Urinary bladder (tissue), 4 donors: ENCODE data around the gene TBCK. TPM values are rescaled to one million over a fixed set of nuclear protein-coding genes. Genes with fewer than 3 reads are reported as not detected.
A peak's percentile ranks its signal among the peaks of the same experiment; 100 is the strongest.
"Not testable (repeated sequence)": the region's sequence is repeated elsewhere in the genome, so short reads cannot be mapped to it uniquely, and the experiment has no call there.

ENCODE experiments used
- DNase-seq: peaks from one replicate; pipeline ENCODE4 v3.0.0-alpha.2; 2015; ENCODE audit errors: extremely low spot score
- H3K27ac ChIP-seq: one replicate; pipeline ENCODE4 v1.5.1; 2013; ENCODE audit warnings: low read depth, mild to moderate bottlenecking, moderate library complexity
- H3K36me3 ChIP-seq: one replicate; pipeline ENCODE4 v1.6.1; 2013; ENCODE audit warnings: mild to moderate bottlenecking, moderate library complexity; ENCODE audit not compliant: insufficient read depth
- H3K4me1 ChIP-seq: one replicate; pipeline ENCODE4 v1.6.1; 2013; ENCODE audit warnings: mild to moderate bottlenecking, moderate library complexity; ENCODE audit not compliant: insufficient read depth
- H3K4me3 ChIP-seq: one replicate; pipeline ENCODE4 v1.5.1; 2013; ENCODE audit warnings: low read depth, low read length
- WGBS: extraction: QIAGEN DNeasy Blood & Tissue Kit; methylation state at CpG from one replicate; pipeline ENCODE4 v1.1.7; 2013; 5-methylcytosine and 5-hydroxymethylcytosine counted together
- polyA plus RNA-seq: library from polyadenylated mRNA; stranded (reverse); fragments of 200-250 nt; gene quantifications from one replicate; pipeline ENCODE4 v1.2.3, GENCODE V29; 2013
- total RNA-seq: library from RNA; depleted of rRNA; stranded (reverse); fragments of >200 nt; gene quantifications from one replicate; pipeline ENCODE4 v1.2.3, GENCODE V29; 2014
- donor health status: healthy with polysubstance abuse.
- donor health status: healthy.

TBCK gene
- total and polyA plus RNA-seq, 2 donors, result 14.1 to 113 TPM

DNA sequence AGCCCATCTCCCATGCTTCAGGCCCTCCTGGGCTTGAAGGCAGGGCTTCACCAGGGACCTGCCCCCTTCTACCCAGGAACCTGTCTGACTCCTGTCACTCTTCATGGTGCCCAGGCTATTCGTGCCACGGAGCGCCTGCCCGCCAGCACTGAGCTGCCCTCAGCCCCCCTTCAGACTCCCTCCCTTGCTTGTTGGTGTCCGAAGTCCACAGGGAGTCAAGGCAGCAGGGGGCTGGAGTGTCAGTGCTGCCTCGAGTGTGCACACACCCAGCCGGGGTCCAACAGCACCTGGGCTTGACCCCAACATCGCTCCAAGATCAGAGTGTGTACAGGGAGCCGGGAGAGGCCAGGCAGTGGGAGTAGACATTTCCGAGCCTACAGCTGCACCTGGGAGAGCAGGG lies 59.8 kb downstream of the TBCK start:
- DNase-seq, result no peak
- Histone ChIP-seq H3K27ac (no peak overlapping the region), H3K36me3 (peaks cover 2% of the 10 kb centered on the region), H3K4me3 (no peak overlapping the region), H3K4me1 (no peaks in the 10 kb centered on the region)
- 97% methylated on average over 10 of the region's 10 CpGs for WGBS

DNA sequence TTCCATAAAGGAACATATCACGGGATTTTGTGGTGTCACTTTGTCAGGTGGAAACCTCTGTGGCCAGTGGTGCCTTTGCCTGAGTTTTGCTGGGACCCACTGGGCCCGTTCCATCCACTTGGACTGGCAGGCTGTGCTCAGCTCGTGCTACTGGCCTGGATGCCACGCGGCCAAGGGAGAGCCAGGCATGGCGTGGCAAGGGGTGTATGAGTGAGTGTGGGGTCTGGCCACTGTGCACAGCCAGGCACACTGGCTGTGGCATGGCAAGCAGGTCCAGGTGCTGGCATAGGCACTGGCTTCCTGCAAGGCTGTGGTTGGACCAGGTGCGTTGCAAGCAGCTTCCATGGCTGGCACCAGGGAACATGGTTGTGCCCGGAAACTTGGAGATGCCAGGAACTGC lies 60.8 kb downstream of the TBCK start:
- Histone ChIP-seq H3K36me3 (peaks cover 2% of the 10 kb centered on the region), H3K27ac (no peak overlapping the region), H3K4me1 (no peaks in the 10 kb centered on the region), H3K4me3 (no peak overlapping the region)
- 96% methylated on average over 8 of the region's 8 CpGs for WGBS
- no peak for DNase-seq

DNA sequence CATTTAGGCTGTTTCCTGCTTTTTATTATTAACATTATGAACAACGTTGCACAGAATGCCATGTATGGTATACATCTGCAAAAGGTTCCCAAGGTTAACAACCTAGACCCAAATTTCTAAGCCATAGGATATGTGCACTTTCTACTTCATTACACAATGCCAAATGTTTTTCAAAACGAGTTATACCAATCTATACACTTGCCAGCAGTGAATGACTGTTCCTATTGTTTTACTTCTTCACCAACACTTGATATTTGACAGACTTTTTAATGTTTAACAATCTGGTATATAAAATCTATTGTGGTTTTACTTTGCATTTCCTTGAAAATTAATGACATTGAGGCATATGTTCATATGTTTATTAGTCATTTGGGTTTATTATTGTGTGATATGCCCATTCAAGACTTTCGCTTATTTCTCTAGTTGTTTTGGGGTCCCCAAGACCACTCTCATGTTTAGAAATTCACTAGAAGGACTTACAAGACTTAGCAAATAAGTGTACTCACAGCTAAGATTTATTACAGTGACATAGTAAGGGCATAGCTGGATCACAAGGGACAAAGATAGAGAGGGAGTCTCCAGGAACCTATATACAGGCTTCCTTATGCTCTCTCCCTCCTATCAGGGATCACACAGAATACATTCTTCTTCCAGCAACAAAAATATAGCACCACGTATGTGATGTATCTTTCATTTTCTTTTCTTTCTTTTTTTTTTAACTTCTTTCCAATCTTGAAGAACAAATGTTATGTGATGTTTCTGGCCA lies 62.5 kb downstream of the TBCK start:
- WGBS, result 77% methylated on average over 4 of the region's 4 CpGs
- H3K36me3 ChIP-seq, result peaks cover 2% of the 10 kb centered on the region

DNA sequence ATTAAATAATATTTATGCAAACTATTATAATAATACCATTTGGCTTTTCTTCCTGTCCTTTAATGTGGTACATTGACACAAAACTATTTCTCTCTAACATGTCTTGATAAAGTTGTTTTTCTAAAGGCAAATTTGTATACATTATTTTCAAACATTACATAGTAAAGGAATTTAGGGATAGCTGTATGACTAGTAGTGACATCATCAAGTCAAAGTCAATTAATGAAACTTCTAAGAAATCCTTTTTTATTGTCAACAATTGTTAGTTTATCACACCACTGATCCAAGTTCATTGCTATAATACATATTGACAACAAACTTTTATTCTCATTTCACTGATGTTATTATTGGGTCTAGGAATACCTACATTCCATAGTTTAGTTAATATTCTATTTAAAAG lies 68.4 kb downstream of the TBCK start:
- Histone ChIP-seq H3K36me3 (no peaks in the 10 kb centered on the region), H3K4me1 (no peaks in the 10 kb centered on the region), H3K27ac (no peak overlapping the region), H3K4me3 (no peak overlapping the region)
- no peak for DNase-seq

More for the DNA sequence above, 62.5 kb downstream of the TBCK start:
- no peak overlapping the region for H3K4me3 ChIP-seq
- no peaks in the 10 kb centered on the region for H3K4me1 ChIP-seq
- H3K27ac ChIP-seq, result no peak overlapping the region
- DNase-seq, result no peak

DNA sequence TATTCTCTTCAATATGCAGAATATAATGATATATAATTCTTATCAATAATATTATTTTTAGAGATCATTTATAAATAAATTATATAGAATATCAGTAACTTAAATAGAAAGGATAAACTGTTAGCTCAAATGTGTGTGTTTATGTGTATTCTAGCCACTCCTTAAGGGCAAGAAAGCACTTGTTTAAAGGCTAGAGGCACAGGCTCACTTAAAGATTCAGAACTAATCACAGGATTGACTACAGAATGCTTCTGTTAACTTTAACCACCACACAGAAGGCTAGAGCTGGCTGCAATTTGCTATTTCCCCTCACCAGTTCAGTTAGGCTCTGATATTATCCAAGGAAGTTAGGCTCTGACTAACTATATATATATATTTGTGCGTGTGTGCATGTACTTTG lies 69.6 kb downstream of the TBCK start:
- DNase-seq, result no peak
- H3K27ac ChIP-seq, result peak overlapping the region; percentile 73
- no peak overlapping the region for H3K4me3 ChIP-seq
- no peaks in the 10 kb centered on the region for H3K4me1 ChIP-seq
- H3K36me3 ChIP-seq, result no peaks in the 10 kb centered on the region
- WGBS, result 93% methylated on average over 1 of the region's 1 CpG

DNA sequence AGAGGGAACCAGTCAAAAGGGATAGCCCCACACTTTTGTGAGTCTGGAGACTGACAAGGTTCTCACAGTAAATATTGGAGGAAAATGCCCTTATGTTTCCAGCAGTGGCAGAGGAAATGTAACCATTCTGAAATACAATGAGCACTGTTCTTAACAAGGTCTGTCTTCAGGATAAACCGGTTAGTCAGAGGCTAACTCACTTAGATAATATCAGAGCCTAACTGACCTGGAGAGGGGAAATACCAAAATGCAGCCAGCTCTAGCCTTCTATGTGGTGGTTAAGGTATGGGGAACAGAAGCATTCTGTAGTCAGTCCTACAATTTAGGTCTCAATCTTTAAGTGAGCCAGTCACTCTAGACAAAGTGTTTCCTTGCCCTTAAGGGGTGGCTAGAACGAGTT lies 70.8 kb downstream of the TBCK start:
- peak overlapping the region; percentile 73 for H3K27ac ChIP-seq
- no peak overlapping the region for H3K4me3 ChIP-seq
- H3K4me1 ChIP-seq, result no peaks in the 10 kb centered on the region
- H3K36me3 ChIP-seq, result no peaks in the 10 kb centered on the region
- WGBS, result 78% methylated on average over 2 of the region's 2 CpGs
- no peak for DNase-seq

DNA sequence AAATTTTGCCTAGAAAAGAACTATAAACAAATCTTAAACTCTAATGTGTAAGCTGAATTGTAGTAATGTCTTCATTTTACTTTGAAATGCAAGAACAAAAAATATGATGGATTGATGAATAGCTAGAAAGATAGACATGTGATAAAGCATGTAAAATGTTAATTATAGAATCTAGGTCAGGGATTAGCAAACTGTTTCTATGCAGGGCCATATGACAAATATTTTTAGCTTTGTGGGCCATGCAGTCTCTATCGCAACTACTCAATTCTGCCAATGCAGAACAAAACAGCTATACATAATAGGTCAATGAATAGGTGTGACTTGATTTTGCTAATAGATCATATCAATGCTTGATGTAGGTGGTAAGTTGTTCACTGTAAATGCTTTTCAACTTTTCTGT lies 75.3 kb downstream of the TBCK start:
- Histone ChIP-seq H3K4me1 (no peaks in the 10 kb centered on the region), H3K27ac (no peak overlapping the region), H3K4me3 (no peak overlapping the region), H3K36me3 (no peaks in the 10 kb centered on the region)
- DNase-seq, result no peak
- 99% methylated on average over 1 of the region's 1 CpG for WGBS

DNA sequence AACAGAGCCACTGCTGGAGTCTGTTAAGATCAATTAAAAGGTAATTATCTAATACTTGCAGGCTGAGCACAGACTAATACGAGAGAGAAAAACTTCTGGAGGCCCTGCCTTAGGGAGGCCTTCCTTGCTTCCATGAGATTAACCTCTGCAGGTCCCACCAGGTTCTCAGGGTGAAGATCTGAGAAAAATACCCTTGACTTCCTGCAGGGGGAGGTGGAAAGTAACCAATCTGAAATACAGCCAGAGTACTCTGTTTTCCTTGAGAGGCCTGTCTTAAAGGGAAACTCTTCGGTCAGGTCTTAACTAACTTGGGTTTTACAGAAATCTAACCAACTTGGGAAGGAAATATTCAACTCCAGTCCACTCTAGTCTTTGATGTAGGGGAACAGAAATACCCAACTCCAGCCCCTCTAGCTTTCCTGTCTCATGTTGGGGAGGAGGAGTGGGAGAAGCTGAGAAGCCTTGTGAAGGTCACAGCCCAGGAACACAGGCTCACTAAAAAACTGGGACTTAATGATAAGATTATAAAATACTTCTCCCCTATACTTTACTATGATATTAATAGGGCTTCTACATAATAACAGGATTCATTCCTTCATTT lies 77.1 kb downstream of the TBCK start:
- 60% methylated on average over 2 of the region's 2 CpGs for WGBS
- Histone ChIP-seq H3K36me3 (no peaks in the 10 kb centered on the region), H3K4me1 (no peaks in the 10 kb centered on the region), H3K27ac (no peak overlapping the region), H3K4me3 (no peak overlapping the region)
- no peak for DNase-seq

DNA sequence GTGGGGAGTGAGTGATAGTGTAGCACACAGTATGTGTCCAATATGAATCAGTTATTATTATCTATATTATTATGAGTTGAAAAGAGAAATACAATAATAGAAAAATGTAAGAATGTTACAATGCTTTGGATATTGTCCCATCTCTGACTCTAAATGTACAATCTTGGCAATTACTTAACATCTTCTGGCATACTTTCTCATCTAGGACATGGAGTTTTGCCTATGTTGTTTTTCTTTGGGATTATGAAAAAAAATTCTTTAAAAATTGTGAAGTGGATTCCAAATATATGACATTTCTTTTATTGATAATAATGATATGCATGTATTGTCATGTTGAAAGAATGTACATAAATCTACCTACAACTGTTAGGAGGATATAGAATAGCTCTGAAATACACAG lies 84.1 kb downstream of the TBCK start:
- H3K4me1 ChIP-seq, result no peaks in the 10 kb centered on the region
- H3K4me3 ChIP-seq, result no peak overlapping the region
- H3K36me3 ChIP-seq, result no peaks in the 10 kb centered on the region
- no peak for DNase-seq
- no peak overlapping the region for H3K27ac ChIP-seq

DNA sequence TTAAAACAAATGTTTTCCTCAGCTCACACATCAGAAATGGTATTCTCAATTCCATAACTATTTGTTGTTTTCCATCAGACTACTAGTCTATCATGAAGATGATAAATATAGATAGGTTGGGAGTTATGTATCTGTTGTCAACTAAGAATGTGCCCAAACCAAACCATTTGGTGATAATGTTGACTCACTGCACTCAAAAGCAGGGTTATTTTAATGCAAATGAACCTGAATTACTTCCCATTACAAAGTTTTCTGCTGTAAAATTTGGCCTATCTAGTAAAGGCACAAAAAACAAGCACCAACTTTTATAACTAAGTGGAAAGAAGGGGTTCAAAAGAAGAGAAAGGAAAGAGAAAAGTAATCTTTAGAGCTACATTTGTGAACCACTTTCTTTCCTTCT lies 93.5 kb downstream of the TBCK start:
- H3K27ac ChIP-seq, result no peak overlapping the region
- H3K4me1 ChIP-seq, result no peaks in the 10 kb centered on the region
- DNase-seq, result no peak
- H3K4me3 ChIP-seq, result no peak overlapping the region
- no peaks in the 10 kb centered on the region for H3K36me3 ChIP-seq

DNA sequence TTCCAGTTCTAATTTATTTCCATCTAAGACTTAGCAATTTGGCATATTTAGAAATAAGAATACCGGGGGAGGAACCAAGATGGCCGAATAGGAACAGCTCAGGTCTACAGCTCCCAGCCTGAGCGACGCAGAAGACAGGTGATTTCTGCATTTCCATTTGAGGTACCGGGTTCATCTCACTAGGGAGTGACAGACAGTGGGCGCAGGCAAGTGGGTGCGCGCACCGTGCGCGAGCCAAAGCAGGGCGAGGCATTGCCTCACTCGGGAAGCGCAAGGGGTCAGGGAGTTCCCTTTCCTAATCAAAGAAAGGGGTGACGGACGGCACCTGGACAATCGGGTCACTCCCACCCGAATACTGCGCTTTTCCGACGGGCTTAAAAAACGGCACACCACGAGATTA lies 102.7 kb downstream of the TBCK start:
- not testable (repeated sequence) for H3K4me3 ChIP-seq, H3K4me1 ChIP-seq, DNase-seq, H3K27ac ChIP-seq, H3K36me3 ChIP-seq
- WGBS, result 97% methylated on average over 23 of the region's 23 CpGs

DNA sequence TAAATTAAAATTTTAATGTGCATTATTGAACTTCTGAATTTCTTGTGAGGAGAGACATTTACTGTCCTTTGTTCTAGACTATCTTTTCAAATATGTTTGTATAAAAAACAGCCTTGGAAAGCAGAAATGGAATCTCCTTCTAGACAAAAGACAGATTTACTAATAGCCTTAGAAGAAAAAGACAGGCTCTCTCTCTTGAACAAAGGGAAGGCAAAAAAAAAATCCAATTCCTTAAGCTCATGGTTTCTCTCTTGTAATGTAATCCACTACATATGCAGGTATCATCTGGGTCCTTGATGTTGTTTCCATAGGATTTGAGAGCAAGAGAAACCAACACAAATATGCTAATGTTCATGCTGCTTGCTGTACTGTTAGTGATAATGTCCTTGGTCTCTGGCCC lies 106.0 kb downstream of the TBCK start:
- H3K4me3 ChIP-seq, result no peak overlapping the region
- H3K36me3 ChIP-seq, result peaks cover 2% of the 10 kb centered on the region
- H3K4me1 ChIP-seq, result no peaks in the 10 kb centered on the region
- no peak for DNase-seq
- no peak overlapping the region for H3K27ac ChIP-seq

DNA sequence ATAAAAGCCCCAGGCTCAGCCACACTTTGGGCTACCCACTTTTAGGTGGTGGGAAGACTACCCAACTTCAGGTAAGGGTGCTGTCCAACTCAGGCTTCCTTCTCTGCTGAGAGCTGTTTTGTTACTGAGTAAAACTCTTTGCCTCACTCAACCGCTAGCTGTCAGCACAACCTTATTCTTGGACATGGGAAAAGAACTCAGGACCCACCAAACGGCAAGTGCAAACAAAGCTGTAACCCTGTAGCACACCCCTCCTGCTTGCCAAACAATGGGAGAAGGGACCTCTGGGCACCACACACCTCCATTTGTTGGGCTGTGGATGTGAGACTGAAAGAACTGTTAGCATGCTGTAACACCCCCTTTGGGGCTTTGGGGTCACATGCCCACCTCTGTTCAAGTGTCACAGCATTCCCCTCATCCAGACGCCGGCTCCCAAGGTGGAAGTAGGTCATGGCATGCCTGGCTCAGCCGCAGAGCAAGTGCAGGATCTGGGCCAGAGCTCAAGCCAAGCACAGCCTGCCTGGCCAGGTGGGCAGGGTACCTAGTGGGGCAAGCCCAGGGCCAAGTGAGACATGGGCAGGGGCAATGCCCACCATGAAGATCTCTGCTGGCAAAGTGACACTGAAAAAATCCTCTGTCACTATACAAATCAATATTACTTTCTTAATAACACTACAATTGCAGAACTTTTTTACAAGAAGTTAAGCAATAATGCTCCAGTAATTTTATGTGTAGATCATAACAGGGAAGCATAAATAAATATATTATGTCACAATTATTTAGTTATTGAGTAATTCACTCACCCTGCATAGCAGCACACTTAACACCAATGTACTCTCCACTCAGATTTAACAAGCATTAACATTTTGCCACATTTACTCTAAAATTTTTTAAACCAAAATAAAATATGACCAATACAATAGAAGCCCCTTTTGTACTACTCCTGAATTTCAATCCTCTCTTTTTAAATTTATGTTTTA lies 107.2 kb downstream of the TBCK start:
- Histone ChIP-seq H3K27ac (no peak overlapping the region), H3K36me3 (peaks cover 2% of the 10 kb centered on the region), H3K4me3 (no peak overlapping the region), H3K4me1 (no peaks in the 10 kb centered on the region)
- 95% methylated on average over 5 of the region's 5 CpGs for WGBS
- DNase-seq, result no peak

DNA sequence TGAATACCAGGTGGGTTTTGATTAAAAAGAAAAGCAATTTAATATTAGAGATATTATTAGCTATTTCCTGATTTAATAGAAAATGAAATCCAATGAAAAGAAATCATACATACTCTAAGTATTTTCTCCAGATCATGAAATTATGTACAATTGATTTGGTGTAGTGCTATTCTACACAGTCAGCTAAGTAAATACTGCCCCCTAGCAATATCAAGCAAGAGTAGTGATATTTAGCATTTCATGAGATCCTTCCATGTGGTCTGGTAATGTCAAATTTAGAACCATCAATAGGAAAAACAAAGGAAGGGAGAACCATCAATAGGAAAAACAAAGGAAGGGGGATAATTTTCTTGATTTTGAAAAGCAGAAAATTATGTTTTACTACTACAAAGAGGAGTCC lies 114.6 kb downstream of the TBCK start:
- Histone ChIP-seq H3K36me3 (peaks cover 2% of the 10 kb centered on the region), H3K27ac (no peak overlapping the region)
- no peak for DNase-seq

More for the DNA sequence above, 114.6 kb downstream of the TBCK start:
- H3K4me3 ChIP-seq, result no peak overlapping the region
- no peaks in the 10 kb centered on the region for H3K4me1 ChIP-seq
